Liver (tissue), 3 donors: ENCODE data around the gene GPD2.

Experiments used
- CTCF ChIP-seq: fragments of 150-350 bp; IDR thresholded peaks from 2 replicates; pipeline ENCODE4 v1.5.1; 2017; ENCODE audit warnings: improper control_type of control experiment, low read depth, low read length; ENCODE audit not compliant: missing input control
- MAX ChIP-seq: IDR thresholded peaks from 2 replicates; pipeline ENCODE4 v1.6.1; 2016; ENCODE audit warnings: antibody characterized with exemption
- RAD21 ChIP-seq, 2 donors: IDR thresholded peaks; 2 replicates each; pipeline ENCODE4 v1.6.1; 2016; ENCODE audit warnings: antibody characterized with exemption in 2 of 2, mild to moderate bottlenecking in 2 of 2
- RXRA ChIP-seq, 2 donors: IDR thresholded peaks; 2 replicates each; pipeline ENCODE4 v1.6.1; 2017 to 2018; ENCODE audit warnings: antibody characterized with exemption in 2 of 2, mild to moderate bottlenecking in 1 of 2
- SP1 ChIP-seq: IDR thresholded peaks from 2 replicates; pipeline ENCODE4 v1.6.1; 2018; ENCODE audit warnings: antibody characterized with exemption, mild to moderate bottlenecking
- donor health status: healthy.
- donor health status: healthy.

GRCh38 chr2:156511122-156511521, 74.9 kb downstream of the GPD2 start:
- no peak for TF ChIP-seq CTCF
- no peak for TF ChIP-seq SP1
- no peak for TF ChIP-seq MAX
- no peak for TF ChIP-seq RXRA (IDR thresholded peaks at IDR 0.05)
- TF ChIP-seq RAD21 (IDR thresholded peaks at IDR 0.05): no peak
